Activated naive CD8-positive, alpha-beta T cell treated with anti-CD3 and anti-CD28 coated beads for 36 hours (primary cell): ENCODE data around the gene COQ7. TPM values are rescaled to one million over a fixed set of nuclear protein-coding genes. Genes with fewer than 3 reads are reported as not detected.
A peak's percentile ranks its signal among the peaks of the same experiment; 100 is the strongest.

Source experiments
- DNase-seq: peaks from one replicate; pipeline ENCODE4 v3.0.0; 2021
- H3K27ac Mint-ChIP-seq: one replicate; pipeline ENCODE4 v1.8.0; 2022; ENCODE audit warnings: mild to moderate bottlenecking, moderate library complexity, mixed read lengths
- H3K27me3 Mint-ChIP-seq: one replicate; pipeline ENCODE4 v1.8.0; 2022; ENCODE audit warnings: mild to moderate bottlenecking, mixed read lengths
- H3K36me3 Mint-ChIP-seq: one replicate; pipeline ENCODE4 v1.8.0; 2021; ENCODE audit warnings: mild to moderate bottlenecking, mixed read lengths
- H3K4me1 Mint-ChIP-seq: one replicate; pipeline ENCODE4 v1.8.0; 2021; ENCODE audit warnings: mixed read lengths
- H3K4me3 Mint-ChIP-seq: one replicate; pipeline ENCODE4 v1.8.0; 2022; ENCODE audit warnings: mild to moderate bottlenecking, moderate library complexity, mixed read lengths
- H3K9me3 Mint-ChIP-seq: one replicate; pipeline ENCODE4 v1.8.0; 2022; ENCODE audit warnings: mixed read lengths
- total RNA-seq, 2 experiments: library from RNA; stranded (reverse); gene quantifications; one replicate each; pipeline ENCODE4 v1.2.3, GENCODE V29; 2021

COQ7 gene
- total RNA-seq, 2 experiments from 2014 or later, result 19.8 to 22.5 TPM

DNA sequence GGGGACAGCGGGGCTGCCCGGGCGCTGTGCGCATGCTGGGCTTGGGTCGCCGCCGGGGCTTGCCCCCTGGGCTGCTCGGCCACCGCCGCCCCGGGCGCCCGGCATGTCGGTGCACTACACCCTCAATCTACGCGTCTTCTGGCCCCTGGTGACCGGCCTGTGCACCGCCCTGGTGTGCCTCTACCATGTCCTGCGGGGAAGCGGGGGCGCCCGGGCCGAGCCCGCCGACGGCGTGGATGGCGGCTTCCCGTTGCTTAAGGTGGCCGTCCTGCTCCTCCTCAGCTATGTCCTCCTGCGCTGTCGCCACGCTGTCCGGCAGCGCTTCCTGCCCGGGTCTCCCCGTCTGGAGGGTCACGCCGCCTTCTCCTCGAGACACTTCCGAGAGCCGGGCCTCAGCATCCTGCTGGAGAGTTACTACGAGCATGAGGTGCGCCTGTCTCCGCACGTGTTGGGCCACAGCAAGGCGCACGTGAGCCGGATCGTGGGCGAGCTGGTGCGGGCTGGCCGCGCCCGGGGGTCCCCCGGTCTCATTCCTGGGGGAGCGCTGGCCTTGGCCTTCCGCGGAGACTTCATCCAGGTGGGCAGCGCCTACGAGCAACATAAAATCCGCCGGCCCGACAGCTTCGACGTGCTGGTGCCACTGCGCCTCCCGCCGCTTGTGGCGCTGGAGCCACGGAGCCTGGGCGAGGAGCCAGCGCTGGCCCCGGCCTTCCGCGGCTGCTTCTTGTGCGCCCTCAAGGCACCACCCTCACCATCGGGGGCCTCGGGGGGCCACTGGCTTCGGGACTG is 47.1 kb downstream of the COQ7 start:
- no peaks in the 10 kb centered on the region for H3K9me3 Mint-ChIP-seq
- H3K27me3 Mint-ChIP-seq, result peaks cover 44% of the 10 kb centered on the region
- H3K4me3 Mint-ChIP-seq, result peak overlapping the region; percentile 25
- DNase-seq, result no peak
- H3K27ac Mint-ChIP-seq, result no peak overlapping the region
- H3K4me1 Mint-ChIP-seq, result peaks cover 11% of the 10 kb centered on the region
- H3K36me3 Mint-ChIP-seq, result peaks cover 2% of the 10 kb centered on the region

DNA sequence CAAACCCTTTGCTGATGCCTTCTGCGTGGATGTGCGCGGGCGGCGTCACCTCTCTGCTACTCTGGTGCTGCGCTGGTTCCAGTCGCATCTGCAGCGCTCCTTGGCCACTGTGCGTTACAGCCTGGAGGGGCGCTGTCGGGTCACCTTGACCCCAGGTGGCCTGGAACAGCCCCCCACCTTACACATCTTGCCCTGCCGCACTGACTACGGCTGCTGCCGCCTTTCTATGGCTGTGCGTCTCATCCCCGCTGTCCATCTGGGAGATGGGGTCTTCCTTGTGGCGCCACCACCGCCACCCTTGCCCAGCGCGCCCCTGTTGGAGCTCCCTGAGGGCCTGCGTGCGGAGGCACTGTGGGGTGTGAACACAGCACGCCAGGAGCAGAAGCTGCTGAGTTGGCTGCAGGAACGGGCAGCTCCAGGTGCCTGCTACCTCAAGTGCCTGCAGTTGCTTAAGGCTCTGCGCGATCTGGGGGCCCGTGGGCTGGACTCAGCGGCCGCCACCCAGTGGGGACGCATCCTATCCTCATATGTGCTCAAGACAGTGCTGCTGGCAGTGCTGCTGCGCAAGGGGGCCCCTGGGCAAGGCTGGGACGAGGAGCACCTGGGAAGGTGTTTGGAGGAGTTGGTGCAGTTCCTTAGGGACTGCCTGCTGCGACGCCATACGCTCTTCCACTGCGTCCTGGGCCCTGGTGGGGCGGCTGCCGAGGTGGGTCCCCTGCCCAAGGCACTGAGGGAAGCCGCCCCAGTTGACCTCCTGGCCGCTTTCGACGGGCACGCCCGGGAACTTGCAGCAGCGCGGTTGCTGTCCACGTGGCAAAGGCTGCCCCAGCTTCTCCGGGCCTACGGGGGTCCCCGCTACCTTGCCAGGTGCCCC is 48.0 kb downstream of the COQ7 start:
- Mint-ChIP-seq H3K27ac (no peak overlapping the region), H3K4me1 (peaks cover 11% of the 10 kb centered on the region), H3K36me3 (peaks cover 2% of the 10 kb centered on the region), H3K9me3 (no peaks in the 10 kb centered on the region), H3K4me3 (no peak overlapping the region), H3K27me3 (peaks cover 44% of the 10 kb centered on the region)
- no peak for DNase-seq

DNA sequence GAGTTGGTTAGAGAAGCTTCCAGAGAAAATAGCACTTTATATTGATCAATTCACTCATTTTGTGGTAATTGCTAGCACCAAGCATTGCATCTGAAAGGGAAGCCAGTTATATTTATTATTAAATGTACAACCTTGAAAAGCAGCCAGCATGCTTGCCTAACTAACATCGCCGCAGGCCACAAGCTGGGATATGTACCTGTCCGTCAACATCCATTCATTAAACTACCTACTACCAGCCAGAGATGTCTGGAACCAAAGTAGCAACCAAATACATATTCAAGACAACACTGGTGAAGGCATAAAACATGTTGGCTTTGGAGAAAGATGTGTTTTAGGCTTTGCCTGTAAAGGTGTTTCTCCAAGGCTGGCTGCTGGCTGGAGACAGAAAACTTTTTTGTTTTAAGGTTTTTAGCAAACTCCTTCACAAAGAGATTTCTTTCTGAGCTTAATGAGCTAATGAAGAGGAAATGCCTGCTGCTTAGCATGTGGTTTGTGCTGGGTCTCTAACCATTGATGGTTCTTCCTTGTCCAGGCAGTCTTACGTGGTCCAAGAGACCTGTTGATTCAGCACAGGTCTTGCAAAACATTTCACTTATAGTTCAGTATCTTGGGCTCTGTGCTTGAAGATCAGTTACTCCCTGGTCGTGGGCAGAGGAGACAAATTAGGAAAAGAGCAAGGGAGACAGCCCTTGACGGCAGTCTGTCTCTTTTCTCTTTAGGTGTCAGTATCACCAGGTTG is 49.5 kb downstream of the COQ7 start:
- no peak overlapping the region for H3K4me3 Mint-ChIP-seq
- H3K4me1 Mint-ChIP-seq, result peaks cover 11% of the 10 kb centered on the region
- peaks cover 2% of the 10 kb centered on the region for H3K36me3 Mint-ChIP-seq
- peaks cover 38% of the 10 kb centered on the region for H3K27me3 Mint-ChIP-seq
- no peak overlapping the region for H3K27ac Mint-ChIP-seq
- no peaks in the 10 kb centered on the region for H3K9me3 Mint-ChIP-seq
- DNase-seq, result no peak

DNA sequence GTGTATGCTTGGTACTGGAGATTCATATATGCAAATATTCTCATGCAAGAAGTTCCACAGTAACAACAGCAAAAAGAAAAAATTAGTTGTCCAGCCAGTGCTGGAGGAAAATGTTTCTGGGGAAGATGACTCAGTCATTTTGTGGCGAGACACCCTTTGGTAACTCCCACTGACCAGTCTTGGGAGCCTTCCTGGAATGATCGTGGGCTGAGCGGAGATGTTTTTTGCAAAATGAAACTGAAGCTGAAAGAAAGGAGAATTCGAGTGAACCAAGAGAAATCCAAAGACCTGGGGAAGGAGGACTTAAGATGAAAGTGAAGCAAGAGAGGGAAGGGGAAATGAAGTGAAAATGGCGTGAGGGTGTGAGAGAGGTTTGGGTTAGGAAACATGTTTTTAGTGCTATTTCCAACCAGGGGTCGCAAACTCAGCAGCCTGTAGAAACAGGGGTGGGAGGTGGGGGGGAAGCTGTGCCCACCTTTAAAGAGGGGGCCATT is 51.6 kb downstream of the COQ7 start:
- peak overlapping the region; percentile 46 for H3K4me3 Mint-ChIP-seq
- peaks cover 11% of the 10 kb centered on the region for H3K4me1 Mint-ChIP-seq
- H3K27me3 Mint-ChIP-seq, result peaks cover 22% of the 10 kb centered on the region
- no peaks in the 10 kb centered on the region for H3K36me3 Mint-ChIP-seq
- peak overlapping the region; percentile 70 for H3K27ac Mint-ChIP-seq
- H3K9me3 Mint-ChIP-seq, result no peaks in the 10 kb centered on the region
- DNase-seq, result peak; percentile 38

DNA sequence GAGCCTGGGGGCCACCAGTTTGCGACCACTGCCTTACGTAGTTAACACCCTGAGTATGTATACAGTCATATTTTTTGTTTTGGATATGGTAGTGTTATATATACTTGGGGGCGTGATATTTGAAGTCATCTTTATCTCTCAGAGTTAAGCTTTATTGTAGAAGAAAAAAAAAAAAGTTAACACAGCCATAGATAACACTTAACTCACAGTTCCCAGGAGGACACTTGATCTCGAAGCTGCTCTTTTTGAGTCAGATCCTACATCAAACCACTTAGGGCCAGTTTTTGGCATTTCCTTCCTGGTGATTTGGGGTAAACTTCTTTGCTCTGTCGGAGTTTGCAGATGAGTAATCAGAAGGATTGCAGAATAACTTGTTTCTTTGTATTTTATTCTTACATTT is 52.1 kb downstream of the COQ7 start:
- Mint-ChIP-seq H3K4me1 (peaks cover 11% of the 10 kb centered on the region), H3K36me3 (no peaks in the 10 kb centered on the region), H3K9me3 (no peaks in the 10 kb centered on the region), H3K27me3 (peaks cover 21% of the 10 kb centered on the region), H3K27ac (no peak overlapping the region), H3K4me3 (no peak overlapping the region)
- DNase-seq, result no peak

DNA sequence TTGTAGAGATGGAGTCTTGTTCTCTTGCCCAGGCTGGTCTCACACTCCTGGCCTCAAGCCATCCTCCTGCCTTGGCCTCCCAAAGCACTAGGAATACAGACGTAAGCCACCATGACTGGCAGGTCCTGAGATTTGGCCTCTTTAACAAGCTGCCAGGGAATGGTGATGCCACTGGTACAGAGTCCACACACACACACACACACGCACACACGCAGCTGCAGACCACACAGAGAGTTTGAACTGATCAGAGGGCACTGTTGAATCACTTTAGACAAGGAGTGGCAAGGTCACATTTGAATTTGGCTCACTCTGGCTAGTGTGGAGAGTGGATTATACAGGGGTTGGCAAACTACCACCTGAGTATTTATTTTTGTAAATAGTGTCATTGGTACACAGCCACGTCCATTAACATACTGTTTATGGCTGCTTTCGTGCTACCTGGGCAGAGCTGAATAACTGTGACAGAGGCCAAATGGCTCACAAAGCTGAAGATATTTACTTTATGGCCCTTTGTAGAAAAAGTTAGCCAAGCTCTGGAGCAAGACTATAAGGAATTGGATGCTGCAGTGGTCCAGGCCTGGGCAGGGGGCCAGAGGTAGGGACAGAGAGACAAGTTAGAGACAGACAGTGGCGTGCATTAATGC is 56.2 kb downstream of the COQ7 start:
- no peak for DNase-seq
- Mint-ChIP-seq H3K27ac (no peak overlapping the region), H3K27me3 (peaks cover 11% of the 10 kb centered on the region), H3K9me3 (no peaks in the 10 kb centered on the region), H3K4me3 (no peak overlapping the region), H3K36me3 (no peaks in the 10 kb centered on the region), H3K4me1 (peaks cover 7% of the 10 kb centered on the region)

DNA sequence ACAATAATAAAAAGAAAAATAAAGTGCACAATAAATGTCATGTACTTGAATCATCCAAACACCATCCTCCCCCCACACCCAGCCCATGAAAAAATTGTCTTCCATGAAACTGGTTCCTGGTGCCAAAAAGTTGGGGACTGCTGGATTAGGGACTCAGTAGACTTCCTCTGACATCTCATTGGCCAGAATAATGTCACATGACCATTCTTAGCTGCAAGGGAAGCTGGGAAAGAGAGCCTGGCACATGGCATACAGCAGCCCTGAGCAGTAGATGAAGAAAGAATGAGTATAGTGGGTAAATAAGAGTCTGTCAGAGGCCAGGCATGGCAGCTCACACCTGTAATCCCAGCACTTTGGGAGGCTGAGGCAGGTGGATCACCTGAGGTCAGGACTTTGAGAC is 58.9 kb downstream of the COQ7 start:
- peaks cover 12% of the 10 kb centered on the region for H3K4me1 Mint-ChIP-seq
- no peak overlapping the region for H3K4me3 Mint-ChIP-seq
- no peaks in the 10 kb centered on the region for H3K36me3 Mint-ChIP-seq
- peaks cover 7% of the 10 kb centered on the region for H3K27me3 Mint-ChIP-seq
- no peak overlapping the region for H3K27ac Mint-ChIP-seq
- H3K9me3 Mint-ChIP-seq, result no peaks in the 10 kb centered on the region
- no peak for DNase-seq

DNA sequence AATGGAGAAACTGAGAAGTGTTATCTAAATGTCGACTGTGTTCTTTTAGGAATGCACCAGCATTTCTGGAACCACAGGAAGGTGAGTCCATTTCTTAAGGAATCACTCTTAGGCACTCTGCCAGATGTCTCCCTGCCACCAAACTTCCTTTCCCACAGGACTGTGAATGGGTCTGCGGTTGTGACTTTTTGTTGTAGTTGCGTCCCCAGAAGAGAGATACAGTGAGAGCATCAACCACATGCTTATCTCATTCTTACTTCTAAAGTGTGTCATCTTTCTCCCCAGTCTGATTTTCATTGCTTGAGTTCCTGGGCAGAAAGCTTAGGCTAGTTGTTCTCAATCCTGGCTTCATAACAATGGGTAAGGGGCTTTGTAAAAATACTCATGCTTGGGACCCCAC is 59.8 kb downstream of the COQ7 start:
- Mint-ChIP-seq H3K27me3 (peaks cover 7% of the 10 kb centered on the region), H3K9me3 (no peaks in the 10 kb centered on the region), H3K36me3 (no peaks in the 10 kb centered on the region), H3K4me3 (no peak overlapping the region), H3K4me1 (peaks cover 13% of the 10 kb centered on the region), H3K27ac (no peak overlapping the region)
- DNase-seq, result no peak

DNA sequence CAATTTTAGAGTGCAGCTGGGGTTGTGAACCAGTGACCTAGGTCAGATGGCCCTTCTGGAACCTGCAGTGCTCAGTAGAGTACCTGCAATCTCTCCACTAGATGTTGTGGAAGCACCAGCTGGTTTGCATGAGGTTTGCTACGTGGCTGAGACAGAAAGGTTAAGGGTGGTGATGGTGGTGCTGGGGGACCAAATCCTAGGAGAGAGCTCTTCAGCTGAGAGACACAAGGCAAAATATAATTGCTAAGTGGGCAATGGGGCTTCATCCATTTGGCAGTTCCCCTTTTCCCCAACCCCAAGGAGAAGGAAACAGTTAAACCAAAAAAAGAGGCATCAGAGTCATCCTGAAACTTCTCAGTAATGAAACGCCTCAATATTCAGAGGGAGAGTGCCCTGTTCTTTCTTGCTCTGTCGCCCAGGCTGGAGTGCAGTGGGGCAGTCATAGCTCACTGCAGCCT is 60.3 kb downstream of the COQ7 start:
- H3K4me1 Mint-ChIP-seq, result peaks cover 13% of the 10 kb centered on the region
- no peak overlapping the region for H3K27ac Mint-ChIP-seq

DNA sequence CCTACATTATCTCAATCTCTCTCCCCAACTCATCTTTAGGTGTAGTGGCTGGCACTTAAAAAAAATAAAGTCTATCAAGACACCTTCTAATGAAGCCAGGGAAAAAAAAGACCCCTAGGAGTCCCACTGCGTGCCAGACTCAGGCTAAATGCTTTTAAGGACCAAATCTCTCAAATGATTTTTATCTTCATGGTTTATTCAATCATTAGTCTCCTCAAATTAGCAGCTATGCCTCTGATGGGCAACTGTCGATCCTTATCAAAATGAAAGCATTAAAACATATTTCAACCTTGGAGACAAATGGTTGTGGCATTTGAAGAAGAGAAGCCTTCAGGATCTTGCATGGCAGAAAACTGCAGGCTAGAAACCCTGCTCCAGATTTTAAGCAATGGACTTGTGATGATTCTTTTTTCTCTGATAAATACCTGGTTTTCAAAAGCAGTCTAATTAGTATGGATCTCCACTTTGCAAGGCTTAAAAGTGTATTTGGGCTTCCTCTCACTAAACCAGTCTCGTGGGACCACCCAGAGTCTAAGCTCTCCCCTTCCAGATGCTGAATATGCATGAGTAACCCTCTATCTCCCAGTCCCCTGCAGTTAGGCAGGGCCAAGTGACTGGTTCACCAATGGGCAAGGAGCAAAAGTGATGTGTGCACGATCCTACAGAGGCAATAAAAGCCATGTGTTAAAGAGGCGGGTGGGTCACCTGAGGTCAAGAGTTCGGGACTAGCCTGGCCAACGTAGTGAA is 61.2 kb downstream of the COQ7 start:
- H3K36me3 Mint-ChIP-seq, result no peaks in the 10 kb centered on the region
- no peaks in the 10 kb centered on the region for H3K9me3 Mint-ChIP-seq
- H3K27me3 Mint-ChIP-seq, result peaks cover 4% of the 10 kb centered on the region
- no peak for DNase-seq
- H3K27ac Mint-ChIP-seq, result no peak overlapping the region
- no peak overlapping the region for H3K4me3 Mint-ChIP-seq
- H3K4me1 Mint-ChIP-seq, result peaks cover 13% of the 10 kb centered on the region

More for the DNA sequence above, 60.3 kb downstream of the COQ7 start:
- Mint-ChIP-seq H3K9me3 (no peaks in the 10 kb centered on the region), H3K36me3 (no peaks in the 10 kb centered on the region), H3K27me3 (peaks cover 4% of the 10 kb centered on the region), H3K4me3 (no peak overlapping the region)
- DNase-seq, result no peak

Other genes starting within 250 kb of the COQ7 start
- 10 to 100 TPM; 78.9 to 91.3 TPM for gene SMG1, start 141.2 kb upstream of the COQ7 start, total RNA-seq
- not detected for gene TMC7, start 83.7 kb upstream of the COQ7 start, total RNA-seq
- gene ITPRIPL2, start 46.4 kb downstream of the COQ7 start, total RNA-seq, result under 1 TPM; 0.35 to 0.38 TPM
- under 1 TPM in 1 of 2 experiments, not detected in 1; 0.14 TPM for gene SYT17, start 100.6 kb downstream of the COQ7 start, total RNA-seq
- not detected for gene CLEC19A, start 218.1 kb downstream of the COQ7 start, total RNA-seq